DOHH2 (cell line): Measurements from ENCODE around the gene CDH22.

ENCODE experiments used
- H3F3A ChIP-seq: fragments of 200-600 bp; sonication (generic), shearing (Covaris generic); 2 replicates; pipeline ENCODE4 v1.6.0; 2016; ENCODE audit warnings: antibody characterized with exemption, mild to moderate bottlenecking; ENCODE audit not compliant: control insufficient read depth, insufficient read depth
- H3K27ac ChIP-seq: fragments of 200-600 bp; sonication (generic); 2 replicates; pipeline ENCODE4 v1.5.1; 2014; ENCODE audit warnings: low read depth, mild to moderate bottlenecking, low read length, moderate library complexity
- H3K27me3 ChIP-seq: fragments of 200-600 bp; sonication (generic); 2 replicates; pipeline ENCODE4 v1.6.1; 2014; ENCODE audit warnings: mild to moderate bottlenecking, low read length, mixed read lengths; ENCODE audit not compliant: control insufficient read depth
- H3K36me3 ChIP-seq: fragments of 200-600 bp; sonication (generic); 2 replicates; pipeline ENCODE4 v1.6.1; 2014; ENCODE audit warnings: mild to moderate bottlenecking, low read length, moderate library complexity, mixed read lengths; ENCODE audit not compliant: control insufficient read depth
- H3K4me1 ChIP-seq: fragments of 200-600 bp; sonication (generic); 2 replicates; pipeline ENCODE4 v1.6.1; 2014; ENCODE audit warnings: mild to moderate bottlenecking, low read length, mixed read lengths; ENCODE audit not compliant: control insufficient read depth
- H3K4me2 ChIP-seq: fragments of 200-600 bp; sonication (generic); 2 replicates; pipeline ENCODE4 v1.6.0; 2014; ENCODE audit warnings: mild to moderate bottlenecking, low read length, moderate library complexity
- H3K4me3 ChIP-seq: fragments of 200-600 bp; sonication (generic); 2 replicates; pipeline ENCODE4 v1.5.1; 2014; ENCODE audit warnings: mild to moderate bottlenecking, low read length, mixed read lengths
- H3K79me2 ChIP-seq: fragments of 200-600 bp; sonication (generic); 2 replicates; pipeline ENCODE4 v1.6.1; 2014; ENCODE audit warnings: mild to moderate bottlenecking, low read length, mixed read lengths; ENCODE audit not compliant: control insufficient read depth
- H3K9me2 ChIP-seq: fragments of 200-600 bp; sonication (generic); replicated peaks from 2 replicates; pipeline ENCODE4 v1.6.1; 2014; ENCODE audit warnings: mild to moderate bottlenecking, low read length, mixed read lengths; ENCODE audit not compliant: control insufficient read depth
- H3K9me3 ChIP-seq: fragments of 200-600 bp; sonication (generic); 2 replicates; pipeline ENCODE4 v1.6.1; 2014; ENCODE audit warnings: antibody characterized with exemption, low read length, mixed read lengths; ENCODE audit not compliant: control insufficient read depth, insufficient read depth
- H4K20me1 ChIP-seq: fragments of 200-600 bp; sonication (generic); 2 replicates; pipeline ENCODE4 v1.6.0; 2014; ENCODE audit warnings: low read depth, mild to moderate bottlenecking, antibody characterized with exemption, low read length, moderate library complexity; ENCODE audit not compliant: control insufficient read depth, insufficient read depth
- EZH2phosphoT487 ChIP-seq: fragments of 200-600 bp; sonication (generic); IDR thresholded peaks from 2 replicates; pipeline ENCODE4 v1.6.1; 2017; ENCODE audit warnings: borderline replicate concordance, mild to moderate bottlenecking, antibody characterized with exemption, low read length, moderate library complexity, mixed read lengths
- TF ChIP-seq, protein P1 (sequence below): fragments of 200-600 bp; sonication (generic); IDR thresholded peaks from one replicate; pipeline ENCODE4 v1.5.1; 2014; ENCODE audit warnings: antibody characterized with exemption, mild to moderate bottlenecking, low read depth, low read length; ENCODE audit not compliant: poor library complexity, severe bottlenecking

CDH22 gene

GRCh38 chr20:46159101-46159897, 149.0 kb downstream of the CDH22 start:
- no peak overlapping the region for H3K4me2 ChIP-seq
- H3K27me3 ChIP-seq: peaks cover 31% of the 10 kb centered on the region
- H3K9me3 ChIP-seq: no peaks in the 10 kb centered on the region
- no peaks in the 10 kb centered on the region for H4K20me1 ChIP-seq
- H3K36me3 ChIP-seq: no peaks in the 10 kb centered on the region
- TF ChIP-seq, protein P1, sequence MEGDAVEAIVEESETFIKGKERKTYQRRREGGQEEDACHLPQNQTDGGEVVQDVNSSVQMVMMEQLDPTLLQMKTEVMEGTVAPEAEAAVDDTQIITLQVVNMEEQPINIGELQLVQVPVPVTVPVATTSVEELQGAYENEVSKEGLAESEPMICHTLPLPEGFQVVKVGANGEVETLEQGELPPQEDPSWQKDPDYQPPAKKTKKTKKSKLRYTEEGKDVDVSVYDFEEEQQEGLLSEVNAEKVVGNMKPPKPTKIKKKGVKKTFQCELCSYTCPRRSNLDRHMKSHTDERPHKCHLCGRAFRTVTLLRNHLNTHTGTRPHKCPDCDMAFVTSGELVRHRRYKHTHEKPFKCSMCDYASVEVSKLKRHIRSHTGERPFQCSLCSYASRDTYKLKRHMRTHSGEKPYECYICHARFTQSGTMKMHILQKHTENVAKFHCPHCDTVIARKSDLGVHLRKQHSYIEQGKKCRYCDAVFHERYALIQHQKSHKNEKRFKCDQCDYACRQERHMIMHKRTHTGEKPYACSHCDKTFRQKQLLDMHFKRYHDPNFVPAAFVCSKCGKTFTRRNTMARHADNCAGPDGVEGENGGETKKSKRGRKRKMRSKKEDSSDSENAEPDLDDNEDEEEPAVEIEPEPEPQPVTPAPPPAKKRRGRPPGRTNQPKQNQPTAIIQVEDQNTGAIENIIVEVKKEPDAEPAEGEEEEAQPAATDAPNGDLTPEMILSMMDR: no peak
- TF ChIP-seq EZH2phosphoT487: no peak
- no peak overlapping the region for H3K27ac ChIP-seq
- no peaks in the 10 kb centered on the region for H3F3A ChIP-seq
- H3K79me2 ChIP-seq: no peaks in the 10 kb centered on the region
- H3K4me3 ChIP-seq: no peak overlapping the region
- H3K9me2 ChIP-seq: no peaks in the 10 kb centered on the region
- H3K4me1 ChIP-seq: no peaks in the 10 kb centered on the region

- no peaks in the 10 kb centered on the region for H3K36me3 ChIP-seq
- no peak overlapping the region for H3K27ac ChIP-seq
- no peaks in the 10 kb centered on the region for H3F3A ChIP-seq
- peaks cover 26% of the 10 kb centered on the region for H3K27me3 ChIP-seq
- no peak overlapping the region for H3K4me3 ChIP-seq
- no peaks in the 10 kb centered on the region for H3K9me3 ChIP-seq
- no peaks in the 10 kb centered on the region for H4K20me1 ChIP-seq
- H3K79me2 ChIP-seq: no peaks in the 10 kb centered on the region
- no peak overlapping the region for H3K4me2 ChIP-seq
- no peaks in the 10 kb centered on the region for H3K4me1 ChIP-seq
- TF ChIP-seq, protein P1: no peak
- TF ChIP-seq EZH2phosphoT487: no peak
- H3K9me2 ChIP-seq: no peaks in the 10 kb centered on the region
Observed at GRCh38 chr20:46158476-46158987, 149.8 kb downstream of the CDH22 start.

DNA sequence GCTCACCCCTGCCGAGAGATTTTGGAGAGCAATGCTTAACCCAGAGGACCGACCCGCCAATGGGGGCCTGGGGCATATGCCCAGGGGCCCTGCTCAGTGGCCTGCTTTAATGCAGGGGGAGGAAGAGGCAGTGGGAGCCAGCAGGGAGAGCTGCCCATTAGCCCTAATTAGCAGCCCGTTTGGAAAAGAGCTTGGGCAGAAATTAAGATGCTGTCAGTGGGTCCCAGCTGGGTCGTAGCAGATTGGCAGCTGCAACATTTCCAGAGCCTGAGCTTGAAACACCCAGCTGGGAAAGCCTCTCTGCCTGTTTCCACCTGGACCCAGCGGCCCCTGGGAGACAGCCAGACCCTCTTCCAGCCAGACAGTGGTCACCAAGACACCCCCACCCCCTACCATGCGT, 150.7 kb downstream of the CDH22 start:
- Histone ChIP-seq H3K4me2 (no peak overlapping the region), H4K20me1 (no peaks in the 10 kb centered on the region), H3F3A (no peaks in the 10 kb centered on the region), H3K4me1 (no peaks in the 10 kb centered on the region), H3K27ac (no peak overlapping the region), H3K9me3 (no peaks in the 10 kb centered on the region), H3K79me2 (no peaks in the 10 kb centered on the region), H3K9me2 (no peaks in the 10 kb centered on the region), H3K36me3 (no peaks in the 10 kb centered on the region), H3K4me3 (no peak overlapping the region), H3K27me3 (peaks cover 22% of the 10 kb centered on the region)
- no peak for TF ChIP-seq EZH2phosphoT487
- TF ChIP-seq, protein P1: no peak
